ENCODE measurements around the gene PCCA. TPM values are rescaled to one million over a fixed set of nuclear protein-coding genes. Genes with fewer than 3 reads are reported as not detected.
"Not testable (repeated sequence)": the region's sequence is repeated elsewhere in the genome, so short reads cannot be mapped to it uniquely, and the experiment has no call there.

Gene PCCA
- total RNA-seq, 1 donor from 2014 or later = 15.3 TPM

- no peak overlapping the region for H3K4me3 Mint-ChIP-seq
- H3K27me3 Mint-ChIP-seq = no peaks in the 10 kb centered on the region
- intact Hi-C loops (cut with micrococcal nuclease) = no loop called here
- DNase-seq = no peak
- TF ChIP-seq CTCF (IDR thresholded peaks at IDR 0.05) = no peak
- CTCF ChIA-PET = no interaction called here
- H3K9me3 Mint-ChIP-seq = no peaks in the 10 kb centered on the region
- POLR2A ChIA-PET = no interaction called here
- no peak overlapping the region for H3K27ac Mint-ChIP-seq
- H3K36me3 Mint-ChIP-seq (ENCODE audit: low read depth) = peaks cover 7% of the 10 kb centered on the region
- peaks cover 2% of the 10 kb centered on the region for H3K4me1 Mint-ChIP-seq
- no peak for ATAC-seq (ENCODE audit: low read depth)
These were observed 298.5 kb downstream of the PCCA start for GRCh38 chr13:100387416-100387815.

- H3K4me1 Mint-ChIP-seq; H3K27me3 Mint-ChIP-seq; intact Hi-C loops (cut with micrococcal nuclease); DNase-seq; H3K9me3 Mint-ChIP-seq; H3K27ac Mint-ChIP-seq; POLR2A ChIA-PET; H3K36me3 Mint-ChIP-seq (ENCODE audit: low read depth); CTCF ChIA-PET; ATAC-seq (ENCODE audit: low read depth); H3K4me3 Mint-ChIP-seq: not testable (repeated sequence)
These were observed 299.3 kb downstream of the PCCA start for GRCh38 chr13:100388150-100388549.

- H3K36me3 Mint-ChIP-seq (ENCODE audit: low read depth) = peaks cover 7% of the 10 kb centered on the region
- no peak overlapping the region for H3K27ac Mint-ChIP-seq
- ATAC-seq (ENCODE audit: low read depth) (no peak), DNase-seq (no peak)
- CTCF ChIA-PET = no interaction called here
- H3K27me3 Mint-ChIP-seq = no peaks in the 10 kb centered on the region
- no peak for TF ChIP-seq CTCF (IDR thresholded peaks at IDR 0.05)
- intact Hi-C loops (cut with micrococcal nuclease) = no loop called here
- no peaks in the 10 kb centered on the region for H3K9me3 Mint-ChIP-seq
- POLR2A ChIA-PET = no interaction called here
- H3K4me1 Mint-ChIP-seq = peaks cover 5% of the 10 kb centered on the region
- H3K4me3 Mint-ChIP-seq = no peak overlapping the region
These were observed 300.0 kb downstream of the PCCA start for GRCh38 chr13:100388923-100389322.

- ATAC-seq (ENCODE audit: low read depth) = no peak
- no peak for TF ChIP-seq CTCF (IDR thresholded peaks at IDR 0.05)
- Mint-ChIP-seq H3K36me3 (ENCODE audit: low read depth) (peaks cover 7% of the 10 kb centered on the region), H3K4me3 (no peak overlapping the region), H3K9me3 (no peaks in the 10 kb centered on the region), H3K27ac (no peak overlapping the region), H3K27me3 (no peaks in the 10 kb centered on the region), H3K4me1 (peaks cover 5% of the 10 kb centered on the region)
- intact Hi-C loops (cut with micrococcal nuclease) = no loop called here
- ChIA-PET POLR2A (no interaction called here), CTCF (no interaction called here)
- no peak for DNase-seq
These were observed 300.7 kb downstream of the PCCA start for GRCh38 chr13:100389617-100390016.

GRCh38 chr13:100392709-100393630 lies 304.1 kb downstream of the PCCA start:
- no peak for TF ChIP-seq CTCF (IDR thresholded peaks at IDR 0.05)
- DNase-seq (no peak), ATAC-seq (ENCODE audit: low read depth) (peak; percentile 64)
- Mint-ChIP-seq H3K27ac (no peak overlapping the region), H3K36me3 (ENCODE audit: low read depth) (peaks cover 3% of the 10 kb centered on the region), H3K9me3 (no peaks in the 10 kb centered on the region), H3K4me3 (no peak overlapping the region), H3K4me1 (peaks cover 5% of the 10 kb centered on the region), H3K27me3 (no peaks in the 10 kb centered on the region)
- POLR2A ChIA-PET = no interaction called here
- intact Hi-C loops (cut with micrococcal nuclease) = no loop called here
- CTCF ChIA-PET = no interaction called here
